ENCODE measurements around the gene ZACN. TPM values are rescaled to one million over a fixed set of nuclear protein-coding genes. Genes with fewer than 3 reads are reported as not detected.

ZACN gene
- total RNA-seq, 4 donors from 2014 or later = not detected

DNA sequence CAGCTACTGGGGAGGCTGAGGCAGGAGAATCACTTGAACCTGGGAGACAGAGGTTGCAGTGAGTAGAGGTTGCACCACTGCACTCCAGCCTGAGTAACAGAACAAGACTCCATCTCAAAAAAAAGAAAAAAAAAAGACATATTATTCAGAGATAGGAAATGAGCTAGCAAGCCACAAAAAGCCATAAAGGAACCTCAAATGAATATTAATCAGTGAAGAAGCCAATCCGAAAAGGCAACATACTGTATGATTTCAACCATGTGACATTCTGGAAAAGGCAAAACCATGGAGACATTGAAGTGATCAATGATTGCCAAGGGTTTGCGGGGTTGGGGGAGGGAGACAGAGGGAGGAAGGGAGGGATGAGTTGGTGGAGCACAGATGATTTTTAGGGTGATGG lies 33.0 kb downstream of the ZACN start:
- 76 to 83% methylated on average over 2 of the region's 2 CpGs for WGBS, 2 donors
- DNase-seq (ENCODE audit: low spot score in 2 of 2) = no peak
- intact Hi-C loops (cut with DNase I; ENCODE audit: low total_unique reads) = no loop called here
- TF ChIP-seq, protein P1, sequence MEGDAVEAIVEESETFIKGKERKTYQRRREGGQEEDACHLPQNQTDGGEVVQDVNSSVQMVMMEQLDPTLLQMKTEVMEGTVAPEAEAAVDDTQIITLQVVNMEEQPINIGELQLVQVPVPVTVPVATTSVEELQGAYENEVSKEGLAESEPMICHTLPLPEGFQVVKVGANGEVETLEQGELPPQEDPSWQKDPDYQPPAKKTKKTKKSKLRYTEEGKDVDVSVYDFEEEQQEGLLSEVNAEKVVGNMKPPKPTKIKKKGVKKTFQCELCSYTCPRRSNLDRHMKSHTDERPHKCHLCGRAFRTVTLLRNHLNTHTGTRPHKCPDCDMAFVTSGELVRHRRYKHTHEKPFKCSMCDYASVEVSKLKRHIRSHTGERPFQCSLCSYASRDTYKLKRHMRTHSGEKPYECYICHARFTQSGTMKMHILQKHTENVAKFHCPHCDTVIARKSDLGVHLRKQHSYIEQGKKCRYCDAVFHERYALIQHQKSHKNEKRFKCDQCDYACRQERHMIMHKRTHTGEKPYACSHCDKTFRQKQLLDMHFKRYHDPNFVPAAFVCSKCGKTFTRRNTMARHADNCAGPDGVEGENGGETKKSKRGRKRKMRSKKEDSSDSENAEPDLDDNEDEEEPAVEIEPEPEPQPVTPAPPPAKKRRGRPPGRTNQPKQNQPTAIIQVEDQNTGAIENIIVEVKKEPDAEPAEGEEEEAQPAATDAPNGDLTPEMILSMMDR (IDR thresholded peaks at IDR 0.05) = no peak
- no peak for TF ChIP-seq POLR2A (IDR thresholded peaks at IDR 0.05)
- no peak overlapping the region for H3K4me3 ChIP-seq (ENCODE audit: low read depth, poor library complexity, severe bottlenecking)

DNA sequence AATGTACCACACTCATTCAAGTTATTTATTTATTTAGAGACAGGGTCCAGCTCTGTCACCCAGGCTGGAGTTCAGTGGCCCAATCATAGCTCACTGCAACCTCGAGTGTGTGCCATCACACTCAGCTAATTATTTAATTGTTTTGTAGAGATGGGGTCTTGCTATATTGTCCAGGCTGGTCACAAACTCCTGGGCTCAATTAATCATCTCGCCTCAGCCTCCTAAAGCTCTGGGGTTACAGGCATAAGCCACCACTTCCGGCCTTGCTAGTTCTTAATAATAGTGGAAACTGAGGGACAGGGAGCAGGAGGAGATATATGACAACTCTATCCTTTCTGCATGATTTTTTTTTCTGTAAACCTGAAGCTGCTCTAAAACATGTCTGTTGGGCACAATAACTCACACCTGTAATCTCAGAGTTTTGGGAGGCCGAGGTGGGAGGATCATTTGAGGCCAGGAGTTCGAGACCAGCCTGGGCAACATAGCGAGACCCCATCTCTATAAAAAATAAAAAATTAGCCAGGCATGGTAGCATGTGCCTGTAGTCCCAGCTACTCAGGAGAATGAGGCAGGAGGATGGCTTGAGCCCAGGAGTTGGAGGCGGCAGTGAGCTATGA lies 36.3 kb downstream of the ZACN start:
- WGBS, 2 donors = 91 to 95% methylated on average over 7 of the region's 7 CpGs
- no peak for TF ChIP-seq POLR2A (IDR thresholded peaks at IDR 0.05)
- intact Hi-C loops (cut with DNase I; ENCODE audit: low total_unique reads) = no loop called here
- H3K4me3 ChIP-seq (ENCODE audit: low read depth, poor library complexity, severe bottlenecking) = no peak overlapping the region
- DNase-seq (ENCODE audit: low spot score in 2 of 2) = no peak

DNA sequence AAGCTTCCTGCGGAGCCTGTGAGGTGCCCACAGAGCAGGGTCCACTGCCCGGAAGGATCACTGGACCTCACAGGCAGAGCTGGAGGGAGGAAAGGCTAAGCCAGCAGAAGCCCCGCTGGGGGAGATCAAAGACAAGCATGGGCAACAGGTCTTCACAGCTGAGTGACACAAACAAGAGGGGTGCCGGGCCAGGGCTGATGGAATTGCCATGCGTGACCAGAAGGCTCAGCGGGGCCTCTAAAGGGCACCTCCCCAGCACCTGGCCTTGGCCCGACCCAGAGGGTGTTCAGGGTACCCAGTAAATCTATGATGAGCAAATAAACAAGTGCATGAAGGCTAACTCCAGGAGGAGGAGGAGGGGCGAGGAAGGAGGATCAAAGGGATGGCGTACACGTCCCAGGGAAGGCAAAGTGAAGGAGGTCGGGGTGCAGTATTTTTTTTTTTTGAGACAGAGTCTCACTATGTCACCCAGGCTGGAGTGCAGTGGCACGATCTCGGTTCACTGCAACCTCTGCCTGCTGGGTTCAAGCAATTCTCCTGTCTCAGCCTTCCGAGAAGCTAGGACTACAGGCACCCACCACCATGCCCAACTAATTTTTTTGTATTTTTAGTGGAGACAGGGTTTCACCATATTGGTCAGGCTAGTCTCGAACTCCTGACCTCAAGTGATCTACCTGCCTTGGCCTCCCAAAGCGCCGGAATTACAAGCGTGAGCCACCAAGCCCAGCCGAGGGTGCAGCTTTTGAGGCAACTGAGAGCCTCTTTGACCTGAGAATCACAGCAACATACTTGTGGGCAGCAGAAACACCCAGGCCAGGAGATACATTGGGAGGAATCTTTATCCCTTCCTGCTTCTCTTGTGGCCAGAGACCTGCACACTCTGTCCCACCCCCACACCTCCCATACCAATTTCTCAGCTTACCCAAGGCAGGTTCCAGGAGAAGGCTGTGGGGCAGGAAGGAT lies 40.7 kb downstream of the ZACN start:
- 85 to 86% methylated on average over 19 of the region's 19 CpGs for WGBS, 2 donors
- intact Hi-C loops (cut with DNase I; ENCODE audit: low total_unique reads) = loop anchor here (5.0 kb wide), 1 partner anchor 163 kb away; no protein-coding TSS in a partner anchor

DNA sequence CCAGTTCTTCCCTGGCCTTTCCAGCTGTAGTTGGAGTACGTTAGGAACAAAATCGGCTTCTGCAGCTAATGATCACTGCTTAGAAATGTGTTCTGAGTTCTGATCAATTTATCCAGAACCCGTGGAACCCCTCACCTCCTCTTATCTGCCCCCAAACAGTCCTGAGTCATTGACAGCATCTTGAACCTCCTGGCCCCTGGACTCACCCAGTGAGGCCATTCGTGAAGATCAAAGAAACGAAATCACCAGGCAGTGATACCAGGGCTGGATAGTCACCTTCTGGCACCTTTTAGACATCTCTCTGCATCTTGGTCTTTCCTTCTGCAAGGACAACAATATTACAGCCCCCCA lies 41.7 kb downstream of the ZACN start:
- intact Hi-C loops (cut with DNase I; ENCODE audit: low total_unique reads) = loop anchor here (5.0 kb wide), 1 partner anchor 162 kb away; no protein-coding TSS in a partner anchor
- DNase-seq (ENCODE audit: low spot score in 2 of 2) = no peak
- no peak for TF ChIP-seq POLR2A (IDR thresholded peaks at IDR 0.05)
- TF ChIP-seq, protein P1 (IDR thresholded peaks at IDR 0.05) = no peak
- H3K4me3 ChIP-seq (ENCODE audit: low read depth, poor library complexity, severe bottlenecking) = no peak overlapping the region
- WGBS, 2 donors = 92 to 94% methylated on average over 5 of the region's 5 CpGs

More for the DNA sequence above, 40.7 kb downstream of the ZACN start:
- TF ChIP-seq, protein P1 (IDR thresholded peaks at IDR 0.05) = no peak
- no peak for TF ChIP-seq POLR2A (IDR thresholded peaks at IDR 0.05)
- no peak for DNase-seq (ENCODE audit: low spot score in 2 of 2)
- no peak overlapping the region for H3K4me3 ChIP-seq (ENCODE audit: low read depth, poor library complexity, severe bottlenecking)

DNA sequence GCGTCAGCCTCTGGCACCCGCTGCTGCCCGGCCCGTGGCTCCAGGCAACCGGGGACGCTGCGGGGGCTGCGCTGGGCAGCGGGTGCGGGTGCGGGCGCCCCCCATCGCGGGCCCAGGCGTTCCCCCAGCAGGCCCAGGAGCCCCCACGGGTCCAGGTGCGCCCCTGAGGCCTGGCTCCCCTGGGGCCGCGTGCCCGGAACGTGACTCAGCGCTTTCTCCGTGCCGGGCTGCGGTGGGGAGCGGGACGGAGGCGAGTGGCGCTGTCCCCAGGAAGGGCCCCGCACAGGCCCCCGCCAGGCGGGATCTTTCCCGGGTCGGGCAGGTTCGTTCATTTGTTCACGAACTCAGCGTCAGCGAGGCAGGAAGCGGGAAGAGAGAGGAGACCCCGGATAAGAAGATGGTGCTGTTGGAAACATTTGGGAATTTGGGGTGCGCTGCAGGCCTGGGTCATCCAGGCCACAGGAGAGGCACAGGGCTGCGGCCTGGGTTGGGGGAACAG lies 43.0 kb downstream of the ZACN start:
- TF ChIP-seq POLR2A (IDR thresholded peaks at IDR 0.05) = no peak
- TF ChIP-seq, protein P1 (IDR thresholded peaks at IDR 0.05) = no peak
- no peak overlapping the region for H3K4me3 ChIP-seq (ENCODE audit: low read depth, poor library complexity, severe bottlenecking)
- WGBS, 2 donors = 25 to 33% methylated on average over 28 to 38 of the region's 42 CpGs
- intact Hi-C loops (cut with DNase I; ENCODE audit: low total_unique reads) = loop anchor here (5.0 kb wide), 1 partner anchor 160 kb away; no protein-coding TSS in a partner anchor
- DNase-seq (ENCODE audit: low spot score in 2 of 2) = no peak
